ENCODE measurements around the gene TFPT. TPM values are rescaled to one million over a fixed set of nuclear protein-coding genes. Genes with fewer than 3 reads are reported as not detected.

TFPT gene
- total RNA-seq, 1 donor from 2014 or later: 6.1 TPM

GRCh38 chr19:54136864-54137698, 21.6 kb upstream of the TFPT start:
- TF ChIP-seq CTCF (IDR thresholded peaks at IDR 0.05; ENCODE audit: insufficient read depth, low read length, severe bottlenecking): no peak
- Histone ChIP-seq H3K27me3 (ENCODE audit: control insufficient read depth, insufficient read depth, low read length) (no peaks in the 10 kb centered on the region), H3K4me3 (ENCODE audit: low read depth, low read length) (peak overlapping the region; percentile 84), H3K36me3 (ENCODE audit: control insufficient read depth, insufficient read depth, low read length) (peaks cover 5% of the 10 kb centered on the region)
- DNase-seq (ENCODE audit: low read depth) (peak; percentile 99), FAIRE-seq (peak; percentile 95)

- Histone ChIP-seq H3K27me3 (ENCODE audit: control insufficient read depth, insufficient read depth, low read length) (no peaks in the 10 kb centered on the region), H3K4me3 (ENCODE audit: low read depth, low read length) (peak overlapping the region; percentile 47), H3K36me3 (ENCODE audit: control insufficient read depth, insufficient read depth, low read length) (peaks cover 5% of the 10 kb centered on the region)
- no peak for TF ChIP-seq CTCF (IDR thresholded peaks at IDR 0.05; ENCODE audit: insufficient read depth, low read length, severe bottlenecking)
- DNase-seq (ENCODE audit: low read depth): peak; percentile 29
- FAIRE-seq: no peak
Measured at GRCh38 chr19:54136086-54136863, 20.8 kb upstream of the TFPT start.

GRCh38 chr19:54133957-54134590, 18.6 kb upstream of the TFPT start:
- DNase-seq (ENCODE audit: low read depth) (no peak), FAIRE-seq (peak; percentile 13)
- Histone ChIP-seq H3K4me3 (ENCODE audit: low read depth, low read length) (no peak overlapping the region), H3K27me3 (ENCODE audit: control insufficient read depth, insufficient read depth, low read length) (no peaks in the 10 kb centered on the region), H3K36me3 (ENCODE audit: control insufficient read depth, insufficient read depth, low read length) (peaks cover 4% of the 10 kb centered on the region)
- TF ChIP-seq CTCF (IDR thresholded peaks at IDR 0.05; ENCODE audit: insufficient read depth, low read length, severe bottlenecking): no peak

- Histone ChIP-seq H3K27me3 (ENCODE audit: control insufficient read depth, insufficient read depth, low read length) (no peaks in the 10 kb centered on the region), H3K4me3 (ENCODE audit: low read depth, low read length) (no peak overlapping the region), H3K36me3 (ENCODE audit: control insufficient read depth, insufficient read depth, low read length) (peaks cover 4% of the 10 kb centered on the region)
- FAIRE-seq (no peak), DNase-seq (ENCODE audit: low read depth) (peak; percentile 32)
- TF ChIP-seq CTCF (IDR thresholded peaks at IDR 0.05; ENCODE audit: insufficient read depth, low read length, severe bottlenecking): no peak
Measured at GRCh38 chr19:54133312-54133956, 18.0 kb upstream of the TFPT start.

- H3K36me3 ChIP-seq (ENCODE audit: control insufficient read depth, insufficient read depth, low read length): peaks cover 15% of the 10 kb centered on the region
- TF ChIP-seq CTCF (IDR thresholded peaks at IDR 0.05; ENCODE audit: insufficient read depth, low read length, severe bottlenecking): no peak
- DNase-seq (ENCODE audit: low read depth) (no peak), FAIRE-seq (no peak)
- no peaks in the 10 kb centered on the region for H3K27me3 ChIP-seq (ENCODE audit: control insufficient read depth, insufficient read depth, low read length)
- no peak overlapping the region for H3K4me3 ChIP-seq (ENCODE audit: low read depth, low read length)
Measured at GRCh38 chr19:54129617-54129996, 14.2 kb upstream of the TFPT start.

Measured in bronchial epithelial cell (primary cell).